Measurements from ENCODE around the gene YWHAE.
"Not testable (repeated sequence)": the region's sequence is repeated elsewhere in the genome, so short reads cannot be mapped to it uniquely, and the experiment has no call there.

Gene YWHAE

DNA sequence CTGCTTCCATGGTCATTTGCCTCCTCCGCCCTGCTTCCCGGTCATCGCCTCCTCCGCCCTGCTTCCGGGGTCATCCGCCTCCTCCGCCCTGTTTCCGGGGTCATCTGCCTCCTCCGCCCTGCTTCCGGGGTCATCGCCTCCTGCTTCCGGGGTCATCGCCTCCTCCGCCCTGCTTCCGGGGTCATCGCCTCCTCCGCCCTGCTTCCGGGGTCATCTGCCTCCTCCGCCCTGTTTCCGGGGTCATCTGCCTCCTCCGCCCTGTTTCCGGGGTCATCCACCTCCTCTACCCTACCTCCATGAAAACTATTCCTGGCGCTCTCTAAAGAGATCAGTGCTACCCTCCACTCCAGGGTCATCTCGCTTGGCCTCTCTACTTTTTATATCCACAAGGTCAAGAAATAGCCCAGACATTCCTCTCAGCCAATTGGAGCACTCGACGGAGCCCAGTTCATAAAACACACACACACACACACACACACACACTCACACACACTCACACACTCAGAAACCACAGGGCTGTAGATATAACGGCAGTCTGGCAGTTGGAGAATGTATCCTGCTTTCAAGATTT is 75.7 kb downstream of the YWHAE start:
- DNase-seq = no peak

DNA sequence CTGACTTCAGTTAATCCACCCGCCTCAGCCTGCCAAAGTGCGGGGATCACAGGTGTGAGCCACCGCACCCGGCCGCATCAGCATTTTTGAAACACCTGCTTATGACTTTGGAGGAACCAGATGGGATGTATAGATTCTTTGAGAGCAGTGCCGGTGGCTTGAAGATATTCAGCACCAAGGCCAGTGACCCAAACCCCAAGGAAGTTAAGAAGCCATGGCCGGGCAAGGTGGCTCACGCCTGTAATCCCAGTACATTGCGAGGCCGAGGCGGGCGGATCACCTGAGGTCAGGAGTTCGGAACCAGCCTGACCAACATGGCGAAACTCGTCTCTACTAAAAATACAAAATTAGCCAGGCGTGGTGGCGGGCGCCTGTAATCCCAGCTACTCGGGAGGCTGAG is 76.7 kb downstream of the YWHAE start:
- DNase-seq = no peak

DNA sequence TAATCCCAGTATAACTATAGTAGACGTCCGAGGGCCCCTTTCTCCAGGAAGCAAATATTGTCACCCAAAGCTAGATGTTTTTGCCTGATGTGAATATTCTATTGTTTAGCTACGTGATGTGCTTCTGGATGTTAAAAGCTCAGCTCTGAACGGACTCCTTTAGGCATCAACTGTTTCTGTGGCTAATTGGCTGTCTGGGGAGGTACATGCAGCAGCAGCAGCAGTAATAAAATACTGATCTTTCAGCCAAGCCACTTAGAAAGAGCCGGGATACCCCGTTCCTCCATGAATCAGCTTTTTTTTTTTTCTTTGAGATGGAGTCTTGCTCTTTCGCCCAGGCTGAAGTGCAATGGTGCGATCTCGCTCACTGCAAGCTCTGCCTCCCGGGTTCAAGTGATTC is 77.5 kb downstream of the YWHAE start:
- DNase-seq = no peak

DNA sequence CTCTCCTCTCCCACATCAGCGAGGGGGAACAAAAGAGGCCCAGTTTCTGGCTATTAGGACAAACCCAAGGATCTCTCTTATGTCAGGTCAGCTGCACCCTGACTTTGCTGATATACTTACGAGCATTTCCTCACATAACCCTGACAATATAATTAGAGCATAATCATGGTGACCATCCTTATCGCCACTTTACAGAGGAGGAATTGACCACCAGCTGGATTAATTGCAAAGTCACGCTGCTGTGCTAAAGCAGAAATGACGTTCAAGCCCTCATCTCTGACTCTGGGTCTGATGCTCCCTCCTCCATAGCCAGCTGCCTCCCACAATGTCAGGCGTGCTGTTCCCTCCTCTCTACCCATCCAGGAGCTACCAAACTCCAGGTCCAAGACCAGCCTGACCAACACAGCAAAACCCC is 78.0 kb downstream of the YWHAE start:
- no peak for DNase-seq

DNA sequence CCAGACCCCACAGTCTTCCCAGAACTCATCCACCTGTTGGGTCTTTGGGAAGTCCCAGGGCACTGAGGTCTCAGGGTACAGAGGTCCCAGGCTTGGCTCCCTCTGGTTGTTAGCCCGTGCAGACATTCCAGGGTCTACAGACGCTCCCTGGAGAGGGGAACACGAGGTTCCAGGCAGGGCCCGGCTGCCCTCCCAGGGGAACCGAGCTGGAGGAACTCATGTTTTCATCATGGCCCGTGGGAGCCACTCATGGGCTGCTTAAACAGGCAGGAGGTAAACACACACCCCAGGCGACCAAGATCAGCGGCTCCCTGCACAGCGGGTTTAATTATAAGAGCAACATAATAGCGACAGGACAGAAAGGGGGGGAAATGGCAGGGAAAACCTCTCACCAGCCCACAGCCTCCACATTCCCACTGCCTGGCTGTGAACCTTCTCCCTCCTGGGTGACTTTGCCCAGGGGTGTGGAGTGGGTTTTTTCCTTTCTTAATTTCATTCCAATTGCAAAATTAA is 84.1 kb downstream of the YWHAE start:
- no peak for DNase-seq

DNA sequence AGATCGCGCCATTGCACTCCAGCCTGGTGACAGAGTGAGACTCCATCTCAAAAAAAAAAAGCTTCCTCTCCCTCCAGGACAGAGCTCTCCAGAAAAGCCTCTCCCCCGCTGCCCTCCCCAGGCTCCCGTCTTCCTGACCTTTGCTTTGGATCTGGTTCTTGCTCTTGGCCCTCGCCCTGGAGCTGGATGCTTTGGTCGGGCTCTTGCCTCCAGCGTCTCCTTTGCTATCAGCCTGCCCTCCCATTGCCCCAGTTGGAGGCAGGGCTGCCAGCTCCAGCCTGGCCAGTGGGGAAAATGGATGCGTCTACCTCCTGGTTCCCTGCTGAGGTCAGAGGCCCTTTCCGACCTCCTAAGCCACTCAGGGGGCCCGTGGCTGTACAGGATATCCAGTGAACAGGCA is 84.6 kb downstream of the YWHAE start:
- DNase-seq = no peak

DNA sequence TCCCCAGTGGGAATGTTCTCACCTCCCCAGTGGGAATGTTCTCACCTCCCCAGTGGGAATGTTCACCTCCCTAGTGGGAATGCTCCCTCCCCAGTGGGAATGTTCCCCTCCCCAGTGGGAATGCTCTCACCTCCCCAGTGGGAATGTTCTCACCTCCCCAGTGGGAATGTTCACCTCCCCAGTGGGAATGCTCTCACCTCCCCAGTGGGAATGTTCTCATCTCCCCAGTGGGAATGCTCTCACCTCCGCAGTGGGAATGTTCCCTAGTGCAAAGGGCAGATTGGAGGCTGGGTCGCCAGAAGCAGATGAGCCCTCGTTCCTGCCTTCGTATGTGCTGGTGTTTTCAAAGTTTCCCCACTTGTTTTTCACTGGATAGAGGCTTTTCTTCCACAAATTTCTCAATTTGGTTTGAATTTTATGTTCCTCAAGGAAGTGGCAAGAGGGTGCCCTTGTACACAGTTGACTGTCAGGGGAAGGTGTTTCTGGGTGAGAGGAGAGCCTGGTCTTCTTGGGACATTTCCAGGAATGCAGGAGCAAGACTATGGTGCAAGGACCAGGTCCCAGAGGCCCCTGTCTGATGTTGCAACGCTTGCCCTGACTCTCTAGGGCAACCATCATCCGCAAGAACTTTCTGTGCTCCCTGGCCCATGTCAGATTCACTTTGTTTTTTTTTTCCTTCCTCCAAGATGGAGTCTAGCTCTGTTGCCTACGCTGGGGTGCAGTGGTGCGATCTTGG is 86.6 kb downstream of the YWHAE start:
- no peak for DNase-seq

DNA sequence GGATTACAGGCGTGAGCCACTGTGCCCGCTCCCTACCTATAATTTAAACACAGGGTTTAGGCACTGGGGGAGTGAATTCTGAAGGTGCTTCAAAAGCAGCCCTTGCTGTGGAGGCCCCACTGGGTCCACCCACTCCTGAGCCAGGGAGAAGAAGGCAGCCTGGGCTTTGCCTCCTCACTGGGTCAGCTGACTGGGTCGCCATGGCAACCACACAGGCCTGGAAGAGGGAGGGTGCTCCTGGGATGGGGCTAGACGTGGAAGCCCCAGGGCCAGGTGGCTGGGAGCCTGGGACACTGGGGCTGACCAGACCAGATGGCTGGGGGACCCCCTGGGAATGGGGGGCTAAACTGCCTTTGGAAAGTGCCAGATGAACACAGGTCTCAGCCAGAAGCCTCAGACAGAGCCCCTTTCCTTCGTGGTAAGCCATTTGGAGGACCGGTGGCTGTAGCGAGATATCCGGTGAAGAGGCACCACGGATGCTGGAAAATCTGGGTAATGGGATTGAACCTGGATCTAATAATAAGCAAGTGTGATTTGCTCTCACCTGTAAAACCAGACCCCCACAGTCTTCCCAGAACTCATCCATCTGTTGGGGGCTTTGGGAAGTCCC is 87.7 kb downstream of the YWHAE start:
- no peak for DNase-seq

DNA sequence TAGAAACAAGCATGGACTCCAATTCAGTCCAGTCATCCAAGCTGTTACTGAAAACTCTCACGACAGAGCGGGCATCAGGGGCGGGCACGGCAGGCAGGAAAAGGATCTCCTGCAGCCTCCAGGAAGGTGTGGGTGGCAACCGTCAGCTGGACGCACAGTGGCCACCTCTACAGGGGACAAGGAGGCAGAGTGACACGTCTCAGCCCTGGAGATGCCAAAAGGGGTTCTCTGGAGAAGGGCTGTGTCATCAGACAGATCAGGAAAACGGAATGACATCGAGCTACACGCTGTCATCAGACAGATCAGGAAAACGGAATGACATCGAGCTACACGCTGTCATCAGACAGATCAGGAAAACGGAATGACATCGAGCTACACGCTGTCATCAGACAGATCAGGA is 92.2 kb downstream of the YWHAE start:
- not testable (repeated sequence) for DNase-seq

DNA sequence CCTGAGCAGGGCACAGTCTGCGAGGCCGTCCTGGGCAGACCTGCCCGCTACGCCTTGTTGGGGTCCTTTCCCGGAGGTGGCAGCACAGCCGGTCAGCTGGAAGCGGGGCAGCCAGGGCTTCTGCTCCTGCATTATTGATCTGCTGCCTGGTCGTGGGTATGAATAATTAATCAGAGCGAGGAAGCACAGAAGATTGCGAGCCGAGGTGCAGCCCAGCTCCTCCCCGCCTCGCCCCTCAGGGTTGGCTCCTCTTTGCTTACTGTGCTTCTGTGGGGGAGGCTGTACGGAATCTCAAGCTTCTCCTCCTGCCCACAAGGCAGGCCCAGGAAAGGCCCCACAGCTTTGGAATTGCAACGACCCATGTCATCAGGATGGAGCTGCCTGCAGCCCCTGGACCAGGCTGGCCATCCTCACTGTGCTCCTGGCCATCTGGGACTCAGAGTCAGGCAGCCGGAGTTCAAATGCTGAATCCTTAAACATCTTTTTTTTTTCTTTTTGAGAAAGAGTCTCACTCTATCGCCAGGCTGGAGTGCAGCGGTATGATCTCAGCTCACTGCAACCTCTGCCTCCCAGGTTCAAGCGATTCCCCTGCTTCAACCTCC is 95.0 kb downstream of the YWHAE start:
- no peak for DNase-seq

DNA sequence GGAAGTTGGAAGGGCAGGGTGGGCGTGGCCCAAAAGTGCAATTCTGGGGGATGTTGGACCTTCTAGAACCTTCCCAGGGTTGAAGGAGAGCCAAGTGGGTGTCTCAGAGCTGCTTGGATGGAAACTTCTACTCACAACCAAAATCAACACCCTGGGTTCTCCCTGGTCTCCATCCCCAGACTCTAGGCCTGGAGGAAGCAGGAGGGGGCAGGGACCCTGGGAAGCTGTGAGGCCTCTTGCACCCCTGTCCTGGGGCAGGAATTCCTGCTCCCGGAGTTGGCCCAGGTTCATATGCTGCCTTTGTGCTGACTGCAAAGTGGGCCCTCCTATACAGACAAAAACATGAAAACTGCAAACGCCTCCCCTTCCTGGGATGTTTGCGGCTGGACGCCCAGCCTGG is 95.5 kb downstream of the YWHAE start:
- no peak for DNase-seq

DNA sequence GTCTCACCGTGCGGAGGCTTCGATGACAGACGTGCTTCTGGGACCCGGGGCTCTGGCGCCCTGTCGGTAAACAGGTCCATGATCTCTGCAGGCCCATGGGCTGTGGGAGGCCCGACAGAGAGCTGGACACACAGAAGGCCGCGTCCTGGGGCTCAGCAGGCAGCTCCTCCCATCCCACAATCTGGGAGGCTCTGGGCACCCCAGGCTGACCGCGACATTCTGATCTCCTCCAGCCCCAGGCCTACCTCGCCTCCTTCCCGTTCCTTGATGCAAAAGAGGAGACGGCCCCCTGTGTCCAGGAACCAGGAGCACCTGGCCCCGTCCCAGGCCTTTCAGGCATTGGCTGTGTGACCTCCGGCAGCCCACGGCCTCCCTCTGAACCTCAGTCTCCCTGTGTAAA is 97.3 kb downstream of the YWHAE start:
- DNase-seq = no peak

DNA sequence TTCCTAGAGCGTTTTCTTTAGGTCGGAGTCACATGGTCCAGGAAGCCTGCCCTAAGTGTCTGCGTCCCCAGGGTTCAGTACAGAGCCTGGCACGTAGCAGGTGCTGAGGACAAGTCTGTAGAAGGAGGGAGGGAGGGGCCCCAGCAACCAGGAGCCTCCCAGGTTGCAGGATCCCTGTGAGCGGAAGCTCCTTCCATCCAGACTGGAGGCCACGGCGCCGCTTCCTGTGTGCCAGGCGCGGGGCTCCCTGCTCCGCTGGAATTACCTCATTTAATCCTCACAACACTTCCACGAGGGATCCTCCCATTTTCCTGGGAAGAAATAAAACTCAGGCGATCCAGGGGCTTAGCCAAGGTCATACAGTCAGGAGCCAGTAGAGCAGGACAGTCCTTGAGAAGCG is 98.5 kb downstream of the YWHAE start:
- no peak for DNase-seq

DNA sequence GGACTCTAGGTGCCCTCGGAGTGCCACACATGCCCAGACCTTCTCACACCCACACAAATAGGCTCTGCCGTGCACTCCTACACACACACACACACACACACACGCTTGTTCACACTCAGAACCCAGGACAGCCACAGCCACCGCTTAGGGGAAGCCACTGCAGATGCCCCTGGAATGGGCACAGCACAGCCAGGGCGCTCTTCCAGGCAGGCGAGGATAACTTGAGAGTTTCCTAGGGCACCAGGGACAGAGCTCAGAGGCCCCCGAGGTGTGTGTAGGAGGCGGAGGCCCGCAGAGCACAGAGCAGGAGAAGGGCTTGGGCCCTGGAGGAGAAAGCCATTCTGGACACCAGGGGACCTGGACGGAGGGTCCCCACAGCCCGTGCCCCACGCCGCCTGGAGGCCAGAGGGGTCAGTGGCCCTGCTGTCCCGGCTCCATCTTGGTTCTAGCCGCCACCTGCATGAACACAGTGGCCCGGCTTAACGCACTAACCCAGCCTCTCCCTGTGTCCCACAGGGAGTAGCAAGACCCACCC is 99.6 kb downstream of the YWHAE start:
- DNase-seq = no peak

DNA sequence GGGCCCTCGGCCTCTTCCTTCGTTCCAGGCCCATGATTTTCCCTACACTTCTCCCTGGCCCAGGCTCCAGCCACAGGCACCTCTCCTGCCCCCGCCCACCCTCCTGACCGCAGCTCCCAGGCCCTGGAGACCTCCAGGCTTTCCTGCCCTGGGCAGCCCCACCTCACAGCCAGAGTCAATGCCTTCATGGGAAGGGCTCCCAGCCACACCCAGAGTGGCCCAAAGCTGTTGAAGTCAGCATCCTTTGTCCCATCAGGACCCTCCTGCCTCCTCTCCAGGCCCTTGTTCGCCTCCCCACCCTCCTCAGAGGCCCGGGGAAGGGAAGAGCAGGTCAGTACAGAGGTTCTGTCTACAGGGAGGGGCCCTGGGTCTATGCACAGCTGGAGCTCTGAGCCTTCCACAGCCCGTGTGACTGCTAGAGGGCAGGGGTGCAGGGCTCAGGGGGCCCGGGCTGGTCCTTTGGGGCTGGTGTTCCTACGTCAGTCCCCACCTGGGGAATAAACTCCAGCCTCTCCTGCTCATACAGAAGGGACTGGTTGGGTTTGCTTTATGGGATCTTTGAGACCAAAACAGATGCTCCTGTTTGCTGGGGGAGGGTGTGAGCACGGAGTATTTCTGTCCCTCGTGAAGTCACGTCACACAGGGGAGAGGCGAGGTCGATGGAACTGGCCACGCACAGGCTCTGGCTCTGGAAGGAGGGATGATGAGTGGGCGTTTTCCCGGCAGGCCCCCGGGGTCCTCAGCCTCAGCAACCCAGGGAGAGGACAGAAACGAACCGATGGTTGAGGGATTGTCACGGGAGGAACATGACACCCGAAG is 100.3 kb downstream of the YWHAE start:
- no peak for DNase-seq

DNA sequence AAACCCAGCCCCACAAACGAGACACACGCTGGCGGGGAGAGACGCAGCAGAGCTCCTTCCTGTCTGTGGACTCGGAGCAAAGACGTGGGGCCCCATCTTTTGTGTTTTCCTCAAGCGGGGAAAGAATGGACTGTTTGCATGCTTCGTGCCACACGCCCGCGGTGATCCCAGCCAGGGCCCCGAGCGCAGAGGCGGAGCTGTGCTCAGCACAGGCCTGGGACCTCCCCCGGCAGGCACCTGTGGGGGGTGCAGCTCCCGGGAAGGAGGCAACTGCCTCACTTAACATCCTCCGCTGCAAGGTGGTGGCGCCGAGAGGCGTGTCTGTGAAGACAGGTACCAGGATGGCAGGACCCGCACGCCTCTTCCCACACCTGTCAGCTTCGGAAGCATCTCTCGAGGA is 101.4 kb downstream of the YWHAE start:
- no peak for DNase-seq

All from left hindlimb (tissue), 1 donor.